ENCODE results near the gene POP7. TPM values are rescaled to one million over a fixed set of nuclear protein-coding genes. Genes with fewer than 3 reads are reported as not detected.

The POP7 gene
- polyA plus RNA-seq, 1 donor from 2014 or later = 92.1 TPM

DNA sequence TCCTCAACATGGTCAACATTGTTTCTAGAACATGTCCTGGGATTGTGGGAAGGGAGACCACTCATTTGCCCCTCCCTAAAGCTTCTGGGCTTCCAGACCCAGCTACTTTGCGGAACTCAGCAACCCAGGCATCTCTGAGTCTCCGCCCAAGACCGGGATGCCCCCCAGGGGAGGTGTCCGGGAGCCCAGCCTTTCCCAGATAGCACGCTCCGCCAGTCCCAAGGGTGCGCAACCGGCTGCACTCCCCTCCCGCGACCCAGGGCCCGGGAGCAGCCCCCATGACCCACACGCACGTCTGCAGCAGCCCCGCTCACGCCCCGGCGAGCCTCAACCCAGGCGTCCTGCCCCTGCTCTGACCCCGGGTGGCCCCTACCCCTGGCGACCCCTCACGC is 14.4 kb downstream of the POP7 start, which contains the start of gene EPO:
Gene EPO (plus strand): TSS at position 190 of the 392 bp plus-strand sequence. CDS start 513 bp downstream, outside the sequence.
- Histone ChIP-seq H3K4me2 (ENCODE audit: low read length) (no peak within 1 kb of the TSS), H3K79me2 (replicated peaks; ENCODE audit: insufficient read depth, low read length) (no peaks in the 10 kb centered on the region), H3K9me3 (ENCODE audit: low read length) (no peaks in the 10 kb centered on the region), H3K27me3 (ENCODE audit: insufficient read depth, low read depth, low read length) (peaks cover 34% of the 10 kb centered on the region), H3K36me3 (ENCODE audit: insufficient read depth, low read length) (no peaks in the 10 kb centered on the region), H3K9me2 (ENCODE audit: insufficient read depth, low read length) (no peaks in the 10 kb centered on the region), H3K27ac (ENCODE audit: low read length) (no peak within 1 kb of the TSS), H4K20me1 (ENCODE audit: insufficient read depth) (no peaks in the 10 kb centered on the region), H3F3A (ENCODE audit: insufficient read depth, low read length, poor library complexity, severe bottlenecking) (no peaks in the 10 kb centered on the region), H2AFZ (ENCODE audit: low read depth, low read length) (no peak within 1 kb of the TSS), H3K9ac (ENCODE audit: low read length) (peak within 1 kb of the TSS; percentile 12), H3K4me3 (ENCODE audit: low read length) (peak within 1 kb of the TSS; percentile 48)
- TF ChIP-seq EZH2 (IDR thresholded peaks at IDR 0.05; ENCODE audit: borderline replicate concordance, insufficient read depth, low read length, poor library complexity, severe bottlenecking) (peak; percentile 33), MXI1 (conservative IDR thresholded peaks at IDR 0.05; ENCODE audit: poor library complexity, severe bottlenecking) (no peak)

- no peak overlapping the region for H2AFZ ChIP-seq (ENCODE audit: low read depth, low read length)
- H3K9ac ChIP-seq (ENCODE audit: low read length) = peak overlapping the region; percentile 12
- peaks cover 34% of the 10 kb centered on the region for H3K27me3 ChIP-seq (ENCODE audit: insufficient read depth, low read depth, low read length)
- no peaks in the 10 kb centered on the region for H3K9me2 ChIP-seq (ENCODE audit: insufficient read depth, low read length)
- peak overlapping the region; percentile 48 for H3K4me3 ChIP-seq (ENCODE audit: low read length)
- no peaks in the 10 kb centered on the region for H4K20me1 ChIP-seq (ENCODE audit: insufficient read depth)
- no peaks in the 10 kb centered on the region for H3F3A ChIP-seq (ENCODE audit: insufficient read depth, low read length, poor library complexity, severe bottlenecking)
- TF ChIP-seq POLR2AphosphoS5 (IDR thresholded peaks at IDR 0.05) (no peak), EZH2 (IDR thresholded peaks at IDR 0.05; ENCODE audit: borderline replicate concordance, insufficient read depth, low read length, poor library complexity, severe bottlenecking) (peak; percentile 18)
- no peak overlapping the region for H3K4me2 ChIP-seq (ENCODE audit: low read length)
- H3K27ac ChIP-seq (ENCODE audit: low read length) = no peak overlapping the region
- no peaks in the 10 kb centered on the region for H3K79me2 ChIP-seq (replicated peaks; ENCODE audit: insufficient read depth, low read length)
- no peaks in the 10 kb centered on the region for H3K36me3 ChIP-seq (ENCODE audit: insufficient read depth, low read length)
- H3K9me3 ChIP-seq (ENCODE audit: low read length) = no peaks in the 10 kb centered on the region
Observed at GRCh38 chr7:100720671-100721504, 15.0 kb downstream of the POP7 start.

DNA sequence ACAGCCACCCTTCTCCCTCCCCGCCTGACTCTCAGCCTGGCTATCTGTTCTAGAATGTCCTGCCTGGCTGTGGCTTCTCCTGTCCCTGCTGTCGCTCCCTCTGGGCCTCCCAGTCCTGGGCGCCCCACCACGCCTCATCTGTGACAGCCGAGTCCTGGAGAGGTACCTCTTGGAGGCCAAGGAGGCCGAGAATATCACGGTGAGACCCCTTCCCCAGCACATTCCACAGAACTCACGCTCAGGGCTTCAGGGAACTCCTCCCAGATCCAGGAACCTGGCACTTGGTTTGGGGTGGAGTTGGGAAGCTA is 15.5 kb downstream of the POP7 start:
- H3K4me2 ChIP-seq (ENCODE audit: low read length) = no peak overlapping the region
- H3F3A ChIP-seq (ENCODE audit: insufficient read depth, low read length, poor library complexity, severe bottlenecking) = no peaks in the 10 kb centered on the region
- H3K9me3 ChIP-seq (ENCODE audit: low read length) = no peaks in the 10 kb centered on the region
- no peak overlapping the region for H2AFZ ChIP-seq (ENCODE audit: low read depth, low read length)
- H3K36me3 ChIP-seq (ENCODE audit: insufficient read depth, low read length) = no peaks in the 10 kb centered on the region
- no peaks in the 10 kb centered on the region for H4K20me1 ChIP-seq (ENCODE audit: insufficient read depth)
- peaks cover 34% of the 10 kb centered on the region for H3K27me3 ChIP-seq (ENCODE audit: insufficient read depth, low read depth, low read length)
- no peak overlapping the region for H3K9ac ChIP-seq (ENCODE audit: low read length)
- no peaks in the 10 kb centered on the region for H3K79me2 ChIP-seq (replicated peaks; ENCODE audit: insufficient read depth, low read length)
- no peak overlapping the region for H3K27ac ChIP-seq (ENCODE audit: low read length)
- TF ChIP-seq, protein P1, sequence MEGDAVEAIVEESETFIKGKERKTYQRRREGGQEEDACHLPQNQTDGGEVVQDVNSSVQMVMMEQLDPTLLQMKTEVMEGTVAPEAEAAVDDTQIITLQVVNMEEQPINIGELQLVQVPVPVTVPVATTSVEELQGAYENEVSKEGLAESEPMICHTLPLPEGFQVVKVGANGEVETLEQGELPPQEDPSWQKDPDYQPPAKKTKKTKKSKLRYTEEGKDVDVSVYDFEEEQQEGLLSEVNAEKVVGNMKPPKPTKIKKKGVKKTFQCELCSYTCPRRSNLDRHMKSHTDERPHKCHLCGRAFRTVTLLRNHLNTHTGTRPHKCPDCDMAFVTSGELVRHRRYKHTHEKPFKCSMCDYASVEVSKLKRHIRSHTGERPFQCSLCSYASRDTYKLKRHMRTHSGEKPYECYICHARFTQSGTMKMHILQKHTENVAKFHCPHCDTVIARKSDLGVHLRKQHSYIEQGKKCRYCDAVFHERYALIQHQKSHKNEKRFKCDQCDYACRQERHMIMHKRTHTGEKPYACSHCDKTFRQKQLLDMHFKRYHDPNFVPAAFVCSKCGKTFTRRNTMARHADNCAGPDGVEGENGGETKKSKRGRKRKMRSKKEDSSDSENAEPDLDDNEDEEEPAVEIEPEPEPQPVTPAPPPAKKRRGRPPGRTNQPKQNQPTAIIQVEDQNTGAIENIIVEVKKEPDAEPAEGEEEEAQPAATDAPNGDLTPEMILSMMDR (IDR thresholded peaks at IDR 0.05; ENCODE audit: poor library complexity, severe bottlenecking) = no peak
- TF ChIP-seq EZH2 (IDR thresholded peaks at IDR 0.05; ENCODE audit: borderline replicate concordance, insufficient read depth, low read length, poor library complexity, severe bottlenecking) (no peak), RAD21 (conservative IDR thresholded peaks at IDR 0.05) (no peak), POLR2AphosphoS5 (IDR thresholded peaks at IDR 0.05) (no peak), REST (IDR thresholded peaks at IDR 0.05; ENCODE audit: borderline replicate concordance) (no peak), TAF1 (IDR thresholded peaks at IDR 0.05; ENCODE audit: low read depth) (no peak), MXI1 (conservative IDR thresholded peaks at IDR 0.05; ENCODE audit: poor library complexity, severe bottlenecking) (no peak), EP300 (conservative IDR thresholded peaks at IDR 0.05; ENCODE audit: poor library complexity, severe bottlenecking) (no peak), SMC3 (conservative IDR thresholded peaks at IDR 0.05; ENCODE audit: poor library complexity) (no peak)
- no peaks in the 10 kb centered on the region for H3K9me2 ChIP-seq (ENCODE audit: insufficient read depth, low read length)
- H3K4me3 ChIP-seq (ENCODE audit: low read length) = no peak overlapping the region
